WTC11 (cell line): Measurements from ENCODE around the gene MEX3D. TPM values are rescaled to one million over a fixed set of nuclear protein-coding genes. Genes with fewer than 3 reads are reported as not detected.

Experiments
- ATAC-seq: fragments of 200-7000 bp; cut with Tn5 transposase; 2 replicates; pipeline ENCODE4 v1.10.0; 2021; ENCODE audit warnings: mild to moderate bottlenecking, moderate library complexity
- CTCF ChIA-PET: fragments of 300-600 bp; sonication (Branson Sonifier 250); formaldehyde crosslinking; loops from one replicate; lab custom pipeline; 2021; ENCODE audit warnings: antibody characterized with exemption; lab: Charles Lee
- POLR2A ChIA-PET: fragments of 350-600 bp; sonication (Branson Sonifier 250); formaldehyde crosslinking; loops from one replicate; lab custom pipeline; 2021; ENCODE audit warnings: antibody characterized with exemption; lab: Charles Lee
- DNase-seq: peaks from one replicate; pipeline ENCODE4 v3.0.0; 2021; ENCODE audit warnings: low spot score
- H3K27ac Mint-ChIP-seq: 2 replicates; pipeline ENCODE4 v1.8.0; 2021; ENCODE audit warnings: mixed read lengths
- H3K27me3 Mint-ChIP-seq: 2 replicates; pipeline ENCODE4 v1.8.0; 2021; ENCODE audit warnings: low read depth, mild to moderate bottlenecking, moderate library complexity, mixed read lengths
- H3K36me3 Mint-ChIP-seq: 2 replicates; pipeline ENCODE4 v1.8.0; 2021; ENCODE audit warnings: mixed read lengths
- H3K4me1 Mint-ChIP-seq: 2 replicates; pipeline ENCODE4 v1.8.0; 2022; ENCODE audit warnings: mixed read lengths
- H3K4me3 Mint-ChIP-seq: 2 replicates; pipeline ENCODE4 v1.8.0; 2021; ENCODE audit warnings: mild to moderate bottlenecking, moderate library complexity, mixed read lengths
- H3K9me3 Mint-ChIP-seq: 2 replicates; pipeline ENCODE4 v1.8.0; 2021; ENCODE audit warnings: mixed read lengths
- ARID4B ChIP-seq: sonication (generic); formaldehyde crosslinking; IDR thresholded peaks from 2 replicates; pipeline ENCODE4 v1.8.0; 2023; ENCODE audit warnings: missing genetic modification reagents, mild to moderate bottlenecking, borderline replicate concordance
- CBFB ChIP-seq: sonication (generic); formaldehyde crosslinking; IDR thresholded peaks from 2 replicates; pipeline ENCODE4 v1.8.1; 2022; ENCODE audit warnings: mild to moderate bottlenecking, low read depth, missing genetic modification reagents
- CREM ChIP-seq: sonication (generic); formaldehyde crosslinking; IDR thresholded peaks from 2 replicates; pipeline ENCODE4 v1.8.1; 2022; ENCODE audit warnings: mild to moderate bottlenecking, missing genetic modification reagents, moderate library complexity
- ELF4 ChIP-seq: sonication (generic); formaldehyde crosslinking; IDR thresholded peaks from 2 replicates; pipeline ENCODE4 v1.8.1; 2022; ENCODE audit warnings: low read depth, mild to moderate bottlenecking, moderate library complexity, missing genetic modification reagents
- EMX1 ChIP-seq: fragments of 250-450 bp; sonication (Bioruptor Pico); IDR thresholded peaks from 2 replicates; pipeline ENCODE4 v1.8.0; 2021; ENCODE audit warnings: mild to moderate bottlenecking
- GRHL2 ChIP-seq: fragments of 250-450 bp; sonication (Bioruptor Pico); IDR thresholded peaks from 2 replicates; pipeline ENCODE4 v1.8.0; 2022; ENCODE audit warnings: mild to moderate bottlenecking, moderate library complexity; ENCODE audit not compliant: insufficient replicate concordance, severe bottlenecking
- JUN ChIP-seq: sonication (generic); formaldehyde crosslinking; IDR thresholded peaks from 2 replicates; pipeline ENCODE4 v1.8.0; 2023; ENCODE audit warnings: mild to moderate bottlenecking, missing genetic modification reagents
- KAT7 ChIP-seq: sonication (generic); formaldehyde crosslinking; IDR thresholded peaks from 2 replicates; pipeline ENCODE4 v1.8.1; 2023; ENCODE audit warnings: missing genetic modification reagents, mild to moderate bottlenecking, borderline replicate concordance
- NR2C2 ChIP-seq: sonication (generic); formaldehyde crosslinking; IDR thresholded peaks from 2 replicates; pipeline ENCODE4 v1.8.0; 2022; ENCODE audit warnings: mild to moderate bottlenecking, missing genetic modification reagents
- RELA ChIP-seq: sonication (generic); formaldehyde crosslinking; IDR thresholded peaks from 2 replicates; pipeline ENCODE4 v1.8.1; 2022; ENCODE audit warnings: missing genetic modification reagents, mild to moderate bottlenecking, borderline replicate concordance
- STAT6 ChIP-seq: sonication (generic); formaldehyde crosslinking; conservative IDR thresholded peaks from 2 replicates; pipeline ENCODE4 v1.8.1; 2023; ENCODE audit warnings: mild to moderate bottlenecking, low read depth, missing genetic modification reagents, moderate library complexity
- ZMAT4 ChIP-seq: fragments of 250-450 bp; sonication (Bioruptor Pico); IDR thresholded peaks from 2 replicates; pipeline ENCODE4 v1.9.0; 2021; ENCODE audit warnings: mild to moderate bottlenecking
- ZNF138 ChIP-seq: sonication (generic); formaldehyde crosslinking; conservative IDR thresholded peaks from 2 replicates; pipeline ENCODE4 v1.8.1; 2022; ENCODE audit warnings: mild to moderate bottlenecking, moderate library complexity, missing genetic modification reagents
- ZNF219 ChIP-seq: sonication (generic); formaldehyde crosslinking; IDR thresholded peaks from 2 replicates; pipeline ENCODE4 v1.8.0; 2023; ENCODE audit warnings: missing genetic modification reagents, mild to moderate bottlenecking, borderline replicate concordance
- ZNF425 ChIP-seq: fragments of 250-450 bp; sonication (Bioruptor Pico); conservative IDR thresholded peaks from 2 replicates; pipeline ENCODE4 v1.9.0; 2021; ENCODE audit warnings: mild to moderate bottlenecking
- ZNF671 ChIP-seq: fragments of 250-450 bp; sonication (Bioruptor Pico); IDR thresholded peaks from 2 replicates; pipeline ENCODE4 v1.8.0; 2021; ENCODE audit warnings: mild to moderate bottlenecking
- total RNA-seq: library from RNA; stranded (reverse); gene quantifications from 3 replicates; pipeline ENCODE4 v1.2.3, GENCODE V29; 2021
- TF ChIP-seq, protein P1 (sequence below): fragments of 250-450 bp; sonication (Bioruptor Pico); IDR thresholded peaks from 2 replicates; pipeline ENCODE4 v1.9.0; 2021; ENCODE audit warnings: mild to moderate bottlenecking
- TF ChIP-seq, protein P2 (sequence below): sonication (generic); formaldehyde crosslinking; IDR thresholded peaks from 2 replicates; pipeline ENCODE4 v1.8.1; 2023; ENCODE audit warnings: mild to moderate bottlenecking, missing genetic modification reagents, moderate library complexity
- TF ChIP-seq, protein P3 (sequence below): sonication (generic); formaldehyde crosslinking; IDR thresholded peaks from 2 replicates; pipeline ENCODE4 v1.8.0; 2023; ENCODE audit warnings: missing genetic modification reagents

The MEX3D gene
- total RNA-seq, 1 experiment from 2014 or later: 69.5 TPM

GRCh38 chr19:1529430-1529816 is 38.7 kb downstream of the MEX3D start (continued):
- TF ChIP-seq, protein P1, sequence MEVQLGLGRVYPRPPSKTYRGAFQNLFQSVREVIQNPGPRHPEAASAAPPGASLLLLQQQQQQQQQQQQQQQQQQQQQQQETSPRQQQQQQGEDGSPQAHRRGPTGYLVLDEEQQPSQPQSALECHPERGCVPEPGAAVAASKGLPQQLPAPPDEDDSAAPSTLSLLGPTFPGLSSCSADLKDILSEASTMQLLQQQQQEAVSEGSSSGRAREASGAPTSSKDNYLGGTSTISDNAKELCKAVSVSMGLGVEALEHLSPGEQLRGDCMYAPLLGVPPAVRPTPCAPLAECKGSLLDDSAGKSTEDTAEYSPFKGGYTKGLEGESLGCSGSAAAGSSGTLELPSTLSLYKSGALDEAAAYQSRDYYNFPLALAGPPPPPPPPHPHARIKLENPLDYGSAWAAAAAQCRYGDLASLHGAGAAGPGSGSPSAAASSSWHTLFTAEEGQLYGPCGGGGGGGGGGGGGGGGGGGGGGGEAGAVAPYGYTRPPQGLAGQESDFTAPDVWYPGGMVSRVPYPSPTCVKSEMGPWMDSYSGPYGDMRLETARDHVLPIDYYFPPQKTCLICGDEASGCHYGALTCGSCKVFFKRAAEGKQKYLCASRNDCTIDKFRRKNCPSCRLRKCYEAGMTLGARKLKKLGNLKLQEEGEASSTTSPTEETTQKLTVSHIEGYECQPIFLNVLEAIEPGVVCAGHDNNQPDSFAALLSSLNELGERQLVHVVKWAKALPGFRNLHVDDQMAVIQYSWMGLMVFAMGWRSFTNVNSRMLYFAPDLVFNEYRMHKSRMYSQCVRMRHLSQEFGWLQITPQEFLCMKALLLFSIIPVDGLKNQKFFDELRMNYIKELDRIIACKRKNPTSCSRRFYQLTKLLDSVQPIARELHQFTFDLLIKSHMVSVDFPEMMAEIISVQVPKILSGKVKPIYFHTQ (CRISPR knock-in tag): no peak
- TF ChIP-seq ZMAT4 (CRISPR knock-in tag): no peak

DNA sequence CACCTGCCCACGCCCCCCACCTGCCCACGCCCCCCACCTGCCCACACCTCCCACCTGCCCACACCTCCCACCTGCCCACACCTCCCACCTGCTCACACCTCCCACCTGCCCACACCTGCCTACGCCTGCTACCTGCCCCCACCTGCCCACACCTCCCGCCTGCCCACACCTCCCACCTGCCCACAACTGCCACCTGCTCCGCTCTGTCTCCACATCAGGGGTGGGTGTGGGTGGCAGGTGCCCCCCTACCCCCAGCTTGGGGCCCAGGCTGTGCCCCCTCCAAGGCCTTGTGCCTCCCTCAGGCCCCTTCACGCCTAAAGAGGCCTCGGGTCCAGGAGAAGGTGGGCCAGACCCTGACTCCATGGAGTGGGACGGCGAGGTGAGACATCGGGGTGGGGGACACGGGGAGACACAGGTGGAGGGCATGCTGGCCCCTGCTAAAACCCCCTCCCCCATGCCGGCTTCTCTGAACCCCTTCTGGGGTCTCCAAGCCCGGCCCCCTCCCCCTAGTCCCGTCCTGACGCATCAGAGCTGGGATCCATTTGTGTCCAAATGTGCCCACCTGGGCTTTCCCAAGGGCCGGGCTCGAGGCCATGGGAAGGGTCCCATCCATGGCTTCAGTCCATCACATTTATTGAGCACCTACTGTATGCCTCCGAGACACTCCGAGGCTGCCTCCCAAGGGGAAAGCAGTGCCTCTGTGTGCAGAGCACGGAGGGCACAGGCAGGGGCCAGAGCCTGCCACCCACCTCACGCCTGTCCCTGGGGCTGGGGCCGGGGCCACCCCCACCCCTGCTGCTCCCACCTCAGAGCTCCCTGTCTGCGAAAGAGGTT is 39.3 kb downstream of the MEX3D start:
- Mint-ChIP-seq H3K36me3 (no peaks in the 10 kb centered on the region), H3K27me3 (peaks cover 24% of the 10 kb centered on the region), H3K4me1 (peaks cover 5% of the 10 kb centered on the region), H3K9me3 (no peaks in the 10 kb centered on the region), H3K4me3 (no peak overlapping the region), H3K27ac (no peak overlapping the region)
- ATAC-seq (no peak), DNase-seq (no peak)
- CTCF ChIA-PET: no interaction called here
- POLR2A ChIA-PET: no interaction called here
- TF ChIP-seq KAT7 (CRISPR knock-in tag) (no peak), EMX1 (CRISPR knock-in tag) (no peak), JUN (no peak), ZNF425 (CRISPR knock-in tag) (no peak), STAT6 (CRISPR knock-in tag) (no peak), RELA (CRISPR knock-in tag) (no peak), ZNF219 (no peak), CREM (CRISPR knock-in tag) (no peak), ELF4 (no peak), GRHL2 (no peak), NR2C2 (CRISPR knock-in tag) (no peak), ZNF671 (CRISPR knock-in tag) (no peak), ZNF138 (CRISPR knock-in tag) (no peak), ARID4B (CRISPR knock-in tag) (no peak), CBFB (CRISPR knock-in tag) (no peak)
- TF ChIP-seq, protein P2, sequence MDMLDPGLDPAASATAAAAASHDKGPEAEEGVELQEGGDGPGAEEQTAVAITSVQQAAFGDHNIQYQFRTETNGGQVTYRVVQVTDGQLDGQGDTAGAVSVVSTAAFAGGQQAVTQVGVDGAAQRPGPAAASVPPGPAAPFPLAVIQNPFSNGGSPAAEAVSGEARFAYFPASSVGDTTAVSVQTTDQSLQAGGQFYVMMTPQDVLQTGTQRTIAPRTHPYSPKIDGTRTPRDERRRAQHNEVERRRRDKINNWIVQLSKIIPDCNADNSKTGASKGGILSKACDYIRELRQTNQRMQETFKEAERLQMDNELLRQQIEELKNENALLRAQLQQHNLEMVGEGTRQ (CRISPR knock-in tag): no peak
- TF ChIP-seq, protein P3, sequence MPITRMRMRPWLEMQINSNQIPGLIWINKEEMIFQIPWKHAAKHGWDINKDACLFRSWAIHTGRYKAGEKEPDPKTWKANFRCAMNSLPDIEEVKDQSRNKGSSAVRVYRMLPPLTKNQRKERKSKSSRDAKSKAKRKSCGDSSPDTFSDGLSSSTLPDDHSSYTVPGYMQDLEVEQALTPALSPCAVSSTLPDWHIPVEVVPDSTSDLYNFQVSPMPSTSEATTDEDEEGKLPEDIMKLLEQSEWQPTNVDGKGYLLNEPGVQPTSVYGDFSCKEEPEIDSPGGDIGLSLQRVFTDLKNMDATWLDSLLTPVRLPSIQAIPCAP (CRISPR knock-in tag): no peak
